HEK293 (cell line): ENCODE results near the gene ANTXR1.

ENCODE experiments used
- CTCF ChIA-PET: fragments of 350-600 bp; formaldehyde crosslinking; extraction: SDS; loops from one replicate; lab custom pipeline; 2021; ENCODE audit warnings: antibody characterized with exemption; lab: Yijun Ruan, JAX
- POLR2A ChIA-PET: fragments of 300-600 bp; formaldehyde crosslinking; extraction: SDS; loops from one replicate; lab custom pipeline; 2020; ENCODE audit warnings: antibody characterized with exemption, inconsistent platforms; lab: Yijun Ruan, JAX
- H3K27ac ChIP-seq: fragments of 200-500 bp; sonication (Bioruptor generic); 2 replicates; pipeline ENCODE4 v1.5.1; 2014; ENCODE audit warnings: low read depth, low read length, control low read depth, inconsistent platforms; ENCODE audit errors: extremely low read depth
- H3K36me3 ChIP-seq, 2 experiments: fragments of 200-500 bp in 1 of 2; sonication (Bioruptor generic) in 1 of 2; 1 replicate in 1 of 2; 2 replicates in 1 of 2; pipeline ENCODE4 v1.5.1; 2014 to 2017; ENCODE audit warnings: inconsistent platforms in 2 of 2, low read length in 2 of 2; ENCODE audit not compliant: control insufficient read depth in 2 of 2, insufficient read depth in 1 of 2
- H3K4me1 ChIP-seq: fragments of 200-500 bp; sonication (Bioruptor generic); 2 replicates; pipeline ENCODE4 v1.5.1; 2014; ENCODE audit warnings: mild to moderate bottlenecking, low read length, inconsistent platforms; ENCODE audit not compliant: control insufficient read depth, insufficient read depth
- H3K4me3 ChIP-seq: 2 replicates; pipeline ENCODE4 v1.5.1; 2011; ENCODE audit warnings: low read depth, mild to moderate bottlenecking, control low read depth, low read length, moderate library complexity
- H3K9me3 ChIP-seq: fragments of 200-500 bp; sonication (Bioruptor generic); 2 replicates; pipeline ENCODE4 v1.5.1; 2014; ENCODE audit warnings: low read depth, low read length, inconsistent platforms; ENCODE audit not compliant: control insufficient read depth, insufficient read depth
- INSM2 ChIP-seq: fragments of 450-650 bp; formaldehyde crosslinking; IDR thresholded peaks from 2 replicates; pipeline ENCODE4 v1.5.1; 2016; ENCODE audit warnings: missing biosample characterization, missing genetic modification characterization
- KLF9 ChIP-seq: fragments of 450-650 bp; formaldehyde crosslinking; IDR thresholded peaks from 2 replicates; pipeline ENCODE4 v1.5.1; 2016; ENCODE audit warnings: missing biosample characterization, missing genetic modification characterization, low read depth
- MYNN ChIP-seq: fragments of 450-650 bp; formaldehyde crosslinking; IDR thresholded peaks from 2 replicates; pipeline ENCODE4 v1.5.1; 2016; ENCODE audit warnings: missing biosample characterization, missing genetic modification characterization, borderline replicate concordance
- PRDM4 ChIP-seq: fragments of 450-650 bp; formaldehyde crosslinking; IDR thresholded peaks from 2 replicates; pipeline ENCODE4 v1.5.1; 2017; ENCODE audit warnings: missing biosample characterization, missing genetic modification characterization
- RBAK ChIP-seq: fragments of 450-650 bp; formaldehyde crosslinking; IDR thresholded peaks from 2 replicates; pipeline ENCODE4 v1.5.1; 2016; ENCODE audit warnings: missing biosample characterization, missing genetic modification characterization
- REPIN1 ChIP-seq: fragments of 450-650 bp; formaldehyde crosslinking; IDR thresholded peaks from 2 replicates; pipeline ENCODE4 v1.5.1; 2017; ENCODE audit warnings: missing biosample characterization, missing genetic modification characterization, low read depth
- SCRT1 ChIP-seq: fragments of 450-650 bp; formaldehyde crosslinking; IDR thresholded peaks from 2 replicates; pipeline ENCODE4 v1.5.1; 2016; ENCODE audit warnings: missing biosample characterization, missing genetic modification characterization, borderline replicate concordance
- ZBTB7A ChIP-seq: fragments of 450-650 bp; formaldehyde crosslinking; IDR thresholded peaks from 2 replicates; pipeline ENCODE4 v1.5.1; 2016; ENCODE audit warnings: low read depth, missing biosample characterization, missing genetic modification characterization
- ZFHX2 ChIP-seq: fragments of 450-650 bp; formaldehyde crosslinking; conservative IDR thresholded peaks from 2 replicates; pipeline ENCODE4 v1.5.1; 2016; ENCODE audit warnings: missing biosample characterization, missing genetic modification characterization
- ZFP3 ChIP-seq: fragments of 450-650 bp; formaldehyde crosslinking; IDR thresholded peaks from 2 replicates; pipeline ENCODE4 v1.5.1; 2016; ENCODE audit warnings: low read depth, missing biosample characterization, missing genetic modification characterization
- ZNF114 ChIP-seq: fragments of 450-650 bp; formaldehyde crosslinking; IDR thresholded peaks from 2 replicates; pipeline ENCODE4 v1.5.0; 2017; ENCODE audit warnings: missing biosample characterization, missing genetic modification characterization
- ZNF133 ChIP-seq: fragments of 450-650 bp; formaldehyde crosslinking; IDR thresholded peaks from 2 replicates; pipeline ENCODE4 v1.5.1; 2016; ENCODE audit warnings: missing biosample characterization, missing genetic modification characterization
- ZNF138 ChIP-seq: fragments of 450-650 bp; formaldehyde crosslinking; IDR thresholded peaks from 2 replicates; pipeline ENCODE4 v1.5.1; 2016; ENCODE audit warnings: missing biosample characterization, missing genetic modification characterization, borderline replicate concordance
- ZNF169 ChIP-seq: fragments of 450-650 bp; formaldehyde crosslinking; IDR thresholded peaks from 2 replicates; pipeline ENCODE4 v1.5.1; 2016; ENCODE audit warnings: missing biosample characterization, missing genetic modification characterization
- ZNF302 ChIP-seq: fragments of 450-650 bp; formaldehyde crosslinking; IDR thresholded peaks from 2 replicates; pipeline ENCODE4 v1.5.1; 2016; ENCODE audit warnings: missing biosample characterization, missing genetic modification characterization, low read depth
- ZNF423 ChIP-seq: fragments of 450-650 bp; formaldehyde crosslinking; IDR thresholded peaks from 2 replicates; pipeline ENCODE4 v1.5.1; 2016; ENCODE audit warnings: missing biosample characterization, missing genetic modification characterization
- ZNF530 ChIP-seq: fragments of 450-650 bp; formaldehyde crosslinking; IDR thresholded peaks from 2 replicates; pipeline ENCODE4 v1.5.1; 2016; ENCODE audit warnings: low read depth, missing biosample characterization, missing genetic modification characterization
- ZNF560 ChIP-seq: fragments of 450-650 bp; formaldehyde crosslinking; IDR thresholded peaks from 2 replicates; pipeline ENCODE4 v1.5.1; 2017; ENCODE audit warnings: missing biosample characterization, missing genetic modification characterization, borderline replicate concordance
- ZNF571 ChIP-seq: fragments of 450-650 bp; formaldehyde crosslinking; IDR thresholded peaks from 2 replicates; pipeline ENCODE4 v1.5.0; 2017; ENCODE audit warnings: missing biosample characterization, missing genetic modification characterization
- ZNF600 ChIP-seq: fragments of 450-650 bp; formaldehyde crosslinking; IDR thresholded peaks from 2 replicates; pipeline ENCODE4 v1.5.1; 2016; ENCODE audit warnings: missing biosample characterization, missing genetic modification characterization
- ZNF658 ChIP-seq: fragments of 450-650 bp; formaldehyde crosslinking; IDR thresholded peaks from 2 replicates; pipeline ENCODE4; 2016; ENCODE audit warnings: missing biosample characterization, missing genetic modification characterization
- ZNF670 ChIP-seq: fragments of 450-650 bp; formaldehyde crosslinking; IDR thresholded peaks from 2 replicates; pipeline ENCODE4 v1.5.1; 2016; ENCODE audit warnings: missing biosample characterization, missing genetic modification characterization, low read depth
- ZNF677 ChIP-seq: fragments of 450-650 bp; IDR thresholded peaks from 2 replicates; pipeline ENCODE4 v1.5.0; 2018; ENCODE audit warnings: missing biosample characterization, mild to moderate bottlenecking, missing genetic modification characterization, moderate library complexity
- ZNF692 ChIP-seq: fragments of 450-650 bp; formaldehyde crosslinking; IDR thresholded peaks from 2 replicates; pipeline ENCODE4 v1.5.1; 2016; ENCODE audit warnings: missing biosample characterization, missing genetic modification characterization
- ZNF701 ChIP-seq: fragments of 450-650 bp; formaldehyde crosslinking; IDR thresholded peaks from 2 replicates; pipeline ENCODE4 v1.5.1; 2016; ENCODE audit warnings: missing biosample characterization, missing genetic modification characterization
- ZNF768 ChIP-seq: fragments of 450-650 bp; formaldehyde crosslinking; IDR thresholded peaks from 2 replicates; pipeline ENCODE4 v1.5.1; 2018; ENCODE audit warnings: missing biosample characterization, mild to moderate bottlenecking, missing genetic modification characterization
- ZNF776 ChIP-seq: fragments of 450-650 bp; formaldehyde crosslinking; IDR thresholded peaks from 2 replicates; pipeline ENCODE4 v1.5.0; 2017; ENCODE audit warnings: missing biosample characterization, missing genetic modification characterization, borderline replicate concordance
- ZNF777 ChIP-seq: fragments of 450-650 bp; formaldehyde crosslinking; IDR thresholded peaks from 2 replicates; pipeline ENCODE4 v1.5.1; 2017; ENCODE audit warnings: missing biosample characterization, missing genetic modification characterization, borderline replicate concordance
- ZNF843 ChIP-seq: fragments of 450-650 bp; formaldehyde crosslinking; IDR thresholded peaks from 2 replicates; pipeline ENCODE4 v1.5.1; 2016; ENCODE audit warnings: missing biosample characterization, missing genetic modification characterization
- ZSCAN5A ChIP-seq: fragments of 450-650 bp; formaldehyde crosslinking; IDR thresholded peaks from 2 replicates; pipeline ENCODE4 v1.5.1; 2016; ENCODE audit warnings: missing biosample characterization, missing genetic modification characterization

Gene ANTXR1

GRCh38 chr2:69012310-69013141 is 453 bp upstream of the ANTXR1 start:
- Histone ChIP-seq H3K36me3 (no peaks in the 10 kb centered on the region), H3K9me3 (no peaks in the 10 kb centered on the region), H3K4me3 (peak overlapping the region; percentile 92), H3K27ac (peak overlapping the region; percentile 70; the same call in 1 of the 2 replicates), H3K4me1 (no peaks in the 10 kb centered on the region)
- POLR2A ChIA-PET: interaction anchor here (0.6 to 0.9 kb wide), 5 partner anchors 210 to 1447 kb away, joined by 3 to 9 read pairs (median 4); no protein-coding TSS in a partner anchor
- CTCF ChIA-PET: interaction anchor here (0.6 to 3.1 kb wide), 25 partner anchors 8 to 1551 kb away, joined by 3 to 25 read pairs (median 3); no protein-coding TSS in a partner anchor
- TF ChIP-seq ZNF692 (tag by site-specific recombination): peak; percentile 31; the same call in 1 of the 2 replicates
- no peak for TF ChIP-seq ZNF571 (tag by site-specific recombination)
- TF ChIP-seq ZNF133 (tag by site-specific recombination): no peak
- no peak for TF ChIP-seq MYNN (tag by site-specific recombination)
- no peak for TF ChIP-seq ZNF169
- no peak for TF ChIP-seq ZNF423 (tag by site-specific recombination)
- 0 out of 2 replicates have a peak, but pooled peaks have one; percentile 41 for TF ChIP-seq ZBTB7A (tag by site-specific recombination)
- no peak for TF ChIP-seq ZNF843 (tag by site-specific recombination)
- no peak for TF ChIP-seq ZNF560 (tag by site-specific recombination)
- no peak for TF ChIP-seq ZNF600 (tag by site-specific recombination)
- no peak for TF ChIP-seq ZNF138
- TF ChIP-seq SCRT1 (tag by site-specific recombination): no peak
- TF ChIP-seq ZNF768 (tag by site-specific recombination): no peak
- TF ChIP-seq ZFP3: no peak
- no peak for TF ChIP-seq ZNF677 (tag by site-specific recombination)
- no peak for TF ChIP-seq ZNF777 (tag by site-specific recombination)
- TF ChIP-seq INSM2: no peak
- no peak for TF ChIP-seq ZNF658 (tag by site-specific recombination)
- TF ChIP-seq ZNF776: no peak
- TF ChIP-seq ZNF530: no peak
- TF ChIP-seq ZNF701 (tag by site-specific recombination): no peak
- peak; percentile 83 for TF ChIP-seq ZFHX2
- TF ChIP-seq ZNF114: no peak
- TF ChIP-seq RBAK (tag by site-specific recombination): no peak
- TF ChIP-seq ZNF670 (tag by site-specific recombination): no peak
- TF ChIP-seq ZNF302 (tag by site-specific recombination): no peak
- no peak for TF ChIP-seq REPIN1
- no peak for TF ChIP-seq ZSCAN5A (tag by site-specific recombination)
- 0 out of 2 replicates have a peak, but pooled peaks have one; percentile 14 for TF ChIP-seq KLF9 (tag by site-specific recombination)
- no peak for TF ChIP-seq PRDM4
